Caco-2 (cell line): ENCODE results near the gene SRMS. TPM values are rescaled to one million over a fixed set of nuclear protein-coding genes. Genes with fewer than 3 reads are reported as not detected.

Experiments used
- BruUV-seq: library from RNA; stranded (reverse); fragments of 400-500 nt; replicated peaks from 2 replicates; lab custom pipeline; 2021; lab: Mats Ljungman, UMichigan
- CTCF ChIA-PET: fragments of 300-600 bp; sonication (Branson Sonifier 250); formaldehyde crosslinking; loops from one replicate; lab custom pipeline; 2022; ENCODE audit warnings: antibody characterized with exemption; lab: Charles Lee
- POLR2A ChIA-PET: fragments of 300-600 bp; sonication (Branson Sonifier 250); formaldehyde crosslinking; loops from one replicate; lab custom pipeline; 2022; ENCODE audit warnings: antibody characterized with exemption; lab: Charles Lee
- DNase-seq, 2 experiments: peaks; one replicate each; pipeline versions ENCODE4 v3.0.0 to v3.0.0-alpha.2; 2020 to 2022
- H3K27me3 ChIP-seq: replicated peaks from 2 replicates; pipeline ENCODE4 v1.6.0; 2011; ENCODE audit warnings: low read length; ENCODE audit not compliant: control insufficient read depth, insufficient read depth
- H3K36me3 ChIP-seq: 2 replicates; pipeline ENCODE4 v1.5.1; 2011; ENCODE audit warnings: low read length; ENCODE audit not compliant: control insufficient read depth, insufficient read depth
- H3K4me1 ChIP-seq: fragments of 250-450 bp; sonication (Bioruptor Pico); 2 replicates; pipeline ENCODE4 v1.5.1; 2020; ENCODE audit warnings: mild to moderate bottlenecking
- H3K4me3 ChIP-seq: 2 replicates; pipeline ENCODE4 v1.5.1; 2011; ENCODE audit warnings: low read depth, mild to moderate bottlenecking, control low read depth, low read length
- H3K9me3 ChIP-seq: fragments of 250-450 bp; sonication (Bioruptor Pico); 2 replicates; pipeline ENCODE4 v1.5.1; 2020; ENCODE audit warnings: mild to moderate bottlenecking, moderate library complexity
- H3K27ac Mint-ChIP-seq: one replicate; pipeline ENCODE4 v1.8.0; 2022; ENCODE audit warnings: mixed read lengths; ENCODE audit not compliant: unreplicated experiment
- H3K27me3 Mint-ChIP-seq: one replicate; pipeline ENCODE4 v1.8.0; 2022; ENCODE audit warnings: mixed read lengths; ENCODE audit not compliant: insufficient read depth, unreplicated experiment
- H3K36me3 Mint-ChIP-seq: one replicate; pipeline ENCODE4 v1.8.0; 2022; ENCODE audit warnings: mild to moderate bottlenecking, mixed read lengths; ENCODE audit not compliant: insufficient read depth, unreplicated experiment
- H3K4me1 Mint-ChIP-seq: one replicate; pipeline ENCODE4 v1.8.0; 2022; ENCODE audit warnings: low read depth, mixed read lengths; ENCODE audit not compliant: unreplicated experiment
- H3K4me3 Mint-ChIP-seq: one replicate; pipeline ENCODE4 v1.8.0; 2022; ENCODE audit warnings: mild to moderate bottlenecking, moderate library complexity, mixed read lengths; ENCODE audit not compliant: unreplicated experiment
- H3K9me3 Mint-ChIP-seq: one replicate; pipeline ENCODE4 v1.8.0; 2022; ENCODE audit warnings: mixed read lengths; ENCODE audit not compliant: unreplicated experiment
- intact Hi-C: fragments of 100-400 bp; cut with micrococcal nuclease; formaldehyde crosslinking; loops from one replicate; pipeline ENCODE4 v1.10.0; 2022; ENCODE audit not compliant: unreplicated experiment
- total RNA-seq: library from RNA; stranded (reverse); gene quantifications from 2 replicates; pipeline ENCODE4 v1.2.3, GENCODE V29; 2022
- TF ChIP-seq, protein P1 (sequence below), 2 experiments: fragments of 200-600 bp in 1 of 2; IDR thresholded peaks; 1 replicate in 1 of 2; 2 replicates in 1 of 2; pipeline versions ENCODE4 v1.5.1 to v1.8.0; 2011 to 2022; ENCODE audit warnings: antibody characterized with exemption in 1 of 2, control low read depth in 1 of 2, inconsistent platforms in 1 of 2, low read depth in 1 of 2, low read length in 1 of 2, mild to moderate bottlenecking in 1 of 2, moderate library complexity in 1 of 2; ENCODE audit not compliant: insufficient read depth in 1 of 2, severe bottlenecking in 1 of 2, unreplicated experiment in 1 of 2

Gene SRMS
- total RNA-seq, 1 experiment from 2014 or later: not detected

DNA sequence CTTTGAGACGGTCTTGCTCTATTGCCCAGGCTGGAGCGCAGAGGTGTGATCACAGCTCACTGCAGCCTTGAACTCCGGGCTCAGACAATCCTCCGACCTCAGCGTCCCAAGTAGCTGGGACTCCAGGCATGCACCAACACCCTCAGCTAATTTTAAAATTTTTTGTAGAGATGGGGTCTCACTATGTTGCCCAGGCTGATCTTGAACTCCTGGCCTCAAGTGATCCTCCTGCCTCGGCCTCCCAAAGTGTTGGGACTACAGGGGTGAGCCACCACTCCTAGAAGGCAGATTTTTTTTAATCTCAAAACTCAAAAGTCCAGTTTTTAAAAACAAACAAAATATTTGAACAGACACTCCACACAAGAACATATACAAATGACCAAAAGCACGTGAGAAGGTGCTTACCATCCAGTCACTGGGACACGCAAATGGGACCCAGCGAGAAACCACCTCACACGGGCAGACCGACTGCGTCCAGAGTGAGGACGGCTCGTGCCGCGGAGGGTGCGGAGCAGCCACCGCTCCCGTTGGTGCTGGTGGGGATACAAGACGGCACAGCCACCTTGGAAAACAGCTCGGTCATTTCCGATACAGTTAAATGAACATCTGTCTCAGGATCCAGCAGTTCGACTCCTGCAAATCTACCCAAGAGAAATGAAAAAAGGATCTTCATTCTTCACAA is 35.0 kb upstream of the SRMS start:
- TF ChIP-seq, protein P1, sequence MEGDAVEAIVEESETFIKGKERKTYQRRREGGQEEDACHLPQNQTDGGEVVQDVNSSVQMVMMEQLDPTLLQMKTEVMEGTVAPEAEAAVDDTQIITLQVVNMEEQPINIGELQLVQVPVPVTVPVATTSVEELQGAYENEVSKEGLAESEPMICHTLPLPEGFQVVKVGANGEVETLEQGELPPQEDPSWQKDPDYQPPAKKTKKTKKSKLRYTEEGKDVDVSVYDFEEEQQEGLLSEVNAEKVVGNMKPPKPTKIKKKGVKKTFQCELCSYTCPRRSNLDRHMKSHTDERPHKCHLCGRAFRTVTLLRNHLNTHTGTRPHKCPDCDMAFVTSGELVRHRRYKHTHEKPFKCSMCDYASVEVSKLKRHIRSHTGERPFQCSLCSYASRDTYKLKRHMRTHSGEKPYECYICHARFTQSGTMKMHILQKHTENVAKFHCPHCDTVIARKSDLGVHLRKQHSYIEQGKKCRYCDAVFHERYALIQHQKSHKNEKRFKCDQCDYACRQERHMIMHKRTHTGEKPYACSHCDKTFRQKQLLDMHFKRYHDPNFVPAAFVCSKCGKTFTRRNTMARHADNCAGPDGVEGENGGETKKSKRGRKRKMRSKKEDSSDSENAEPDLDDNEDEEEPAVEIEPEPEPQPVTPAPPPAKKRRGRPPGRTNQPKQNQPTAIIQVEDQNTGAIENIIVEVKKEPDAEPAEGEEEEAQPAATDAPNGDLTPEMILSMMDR (IDR thresholded peaks at IDR 0.05; ENCODE audit: insufficient read depth in 1 of 2, low read depth in 1 of 2, low read length in 1 of 2, severe bottlenecking in 1 of 2, unreplicated experiment in 1 of 2): no peak
- no peak overlapping the region for H3K4me3 Mint-ChIP-seq
- H3K4me1 Mint-ChIP-seq: no peaks in the 10 kb centered on the region
- H3K9me3 Mint-ChIP-seq: no peaks in the 10 kb centered on the region
- Histone ChIP-seq H3K4me3 (no peak overlapping the region), H3K9me3 (no peaks in the 10 kb centered on the region), H3K36me3 (no peaks in the 10 kb centered on the region), H3K27me3 (no peaks in the 10 kb centered on the region), H3K4me1 (no peaks in the 10 kb centered on the region)
- intact Hi-C loops: no loop called here
- no TSS peak for BruUV-seq
- peaks cover 3% of the 10 kb centered on the region for H3K27me3 Mint-ChIP-seq
- H3K36me3 Mint-ChIP-seq: no peaks in the 10 kb centered on the region
- ChIA-PET CTCF (interaction anchor here (0.6 to 1.3 kb wide), 3 partner anchors 45 to 610 kb away, joined by 3 to 6 read pairs (median 5); partner anchors contain the start of gene PTK6), POLR2A (no interaction called here)
- no peak overlapping the region for H3K27ac Mint-ChIP-seq
- no peak for DNase-seq

DNA sequence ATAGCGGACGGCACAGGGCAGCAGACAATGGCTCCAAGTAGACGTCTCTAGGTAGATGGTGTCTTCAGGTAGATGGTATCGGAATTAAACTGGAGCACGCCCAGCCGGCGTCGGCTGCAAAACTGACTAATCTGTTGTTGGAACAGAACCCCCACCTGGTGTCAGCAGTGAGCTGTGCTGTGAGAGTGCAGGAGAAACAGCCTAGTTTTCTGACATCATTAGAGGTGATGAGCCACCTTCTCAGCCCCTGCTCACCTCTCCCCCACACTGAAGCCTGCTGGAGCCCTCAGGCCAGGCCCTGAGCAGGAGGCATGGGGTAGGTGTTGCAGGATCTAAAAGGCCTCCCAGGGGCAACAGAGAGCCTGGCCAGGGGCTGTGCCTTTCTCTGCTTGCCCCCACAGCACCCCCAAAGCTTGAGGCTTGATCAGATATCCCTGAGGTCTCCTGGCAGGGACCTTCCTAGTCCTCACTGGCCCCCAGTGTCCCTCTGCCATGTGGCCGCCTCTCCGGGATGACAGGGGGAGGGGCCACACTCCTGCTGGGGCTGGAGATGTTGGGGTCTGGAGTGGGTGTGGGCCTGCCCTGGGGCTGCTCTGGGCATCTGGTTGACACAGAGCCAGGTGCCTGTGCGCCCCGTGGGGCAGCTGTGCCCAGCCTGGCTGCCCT is 33.4 kb upstream of the SRMS start:
- H3K4me1 Mint-ChIP-seq: no peaks in the 10 kb centered on the region
- no peak overlapping the region for H3K27ac Mint-ChIP-seq
- no peaks in the 10 kb centered on the region for H3K9me3 ChIP-seq
- peaks cover 3% of the 10 kb centered on the region for H3K27me3 Mint-ChIP-seq
- H3K27me3 ChIP-seq: no peaks in the 10 kb centered on the region
- H3K36me3 Mint-ChIP-seq: no peaks in the 10 kb centered on the region
- H3K4me3 ChIP-seq: no peak overlapping the region
- H3K9me3 Mint-ChIP-seq: no peaks in the 10 kb centered on the region
- no peaks in the 10 kb centered on the region for H3K36me3 ChIP-seq
- DNase-seq: peak; percentile 84 to 86
- POLR2A ChIA-PET: interaction anchor here (0.7 kb wide), 1 partner anchor 50 kb away, joined by 3 read pairs; no protein-coding TSS in a partner anchor
- CTCF ChIA-PET: interaction anchor here (0.9 to 1.4 kb wide), 3 partner anchors 43 to 160 kb away, joined by 3 to 7 read pairs (median 3); no protein-coding TSS in a partner anchor
- no TSS peak for BruUV-seq
- no peak overlapping the region for H3K4me3 Mint-ChIP-seq
- TF ChIP-seq, protein P1 (IDR thresholded peaks at IDR 0.05; ENCODE audit: insufficient read depth in 1 of 2, low read depth in 1 of 2, low read length in 1 of 2, severe bottlenecking in 1 of 2, unreplicated experiment in 1 of 2): peak; percentile 78 to 92
- no peaks in the 10 kb centered on the region for H3K4me1 ChIP-seq
- intact Hi-C loops: loop anchor here (2.0 kb wide), 4 partner anchors 42 to 394 kb away; no protein-coding TSS in a partner anchor

DNA sequence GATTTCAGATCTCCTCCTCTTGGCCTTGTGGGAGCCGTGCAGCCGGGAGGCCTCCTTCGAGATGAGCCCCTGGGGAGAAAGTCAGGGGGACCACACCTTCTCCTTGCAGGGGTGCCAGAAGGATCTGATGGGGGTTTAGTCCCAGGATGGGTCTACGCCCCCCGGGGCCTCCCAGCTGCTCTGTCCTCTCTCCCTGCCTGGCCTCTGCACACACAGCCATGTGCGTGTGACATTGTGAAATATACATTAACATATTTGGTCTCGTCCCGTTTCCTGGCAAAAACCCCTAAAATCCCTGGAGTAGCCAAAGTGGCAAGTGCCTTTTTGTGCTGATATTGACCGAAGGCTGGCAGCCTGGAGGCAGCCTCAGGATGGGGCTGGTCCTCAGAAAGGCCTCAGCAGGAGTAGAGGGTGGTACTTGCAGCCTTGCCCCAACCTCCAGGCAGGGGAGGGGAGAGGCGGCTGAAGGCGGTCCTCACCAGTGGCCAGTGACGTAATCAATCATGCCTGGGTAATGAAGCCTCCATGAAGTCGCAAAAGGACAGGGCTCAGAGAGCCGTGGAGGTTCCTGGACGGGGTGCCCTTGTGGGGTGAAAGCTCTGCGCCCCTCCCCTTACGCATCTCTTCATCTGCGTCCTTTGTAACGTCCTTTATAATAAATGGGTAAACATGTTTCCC is 31.6 kb upstream of the SRMS start:
- H3K36me3 ChIP-seq: no peaks in the 10 kb centered on the region
- Mint-ChIP-seq H3K4me3 (no peak overlapping the region), H3K9me3 (no peaks in the 10 kb centered on the region), H3K27ac (peak overlapping the region; percentile 9), H3K4me1 (no peaks in the 10 kb centered on the region), H3K36me3 (no peaks in the 10 kb centered on the region), H3K27me3 (peaks cover 3% of the 10 kb centered on the region)
- no peaks in the 10 kb centered on the region for H3K9me3 ChIP-seq
- no peaks in the 10 kb centered on the region for H3K27me3 ChIP-seq
- no peak for DNase-seq
- H3K4me1 ChIP-seq: peaks cover 5% of the 10 kb centered on the region; the same call in 1 of the 2 replicates
- intact Hi-C loops: no loop called here
- BruUV-seq: no TSS peak
- H3K4me3 ChIP-seq: no peak overlapping the region
- POLR2A ChIA-PET: no interaction called here
- CTCF ChIA-PET: interaction anchor here (0.7 to 1.0 kb wide), 2 partner anchors 41 to 45 kb away, joined by 3 to 6 read pairs; no protein-coding TSS in a partner anchor
- TF ChIP-seq, protein P1 (IDR thresholded peaks at IDR 0.05; ENCODE audit: insufficient read depth in 1 of 2, low read depth in 1 of 2, low read length in 1 of 2, severe bottlenecking in 1 of 2, unreplicated experiment in 1 of 2): no peak
